ENCODE results near the gene HYKK. TPM values are rescaled to one million over a fixed set of nuclear protein-coding genes. Genes with fewer than 3 reads are reported as not detected.

HYKK gene
- total RNA-seq, 1 experiment from 2014 or later, result 3.1 TPM

DNA sequence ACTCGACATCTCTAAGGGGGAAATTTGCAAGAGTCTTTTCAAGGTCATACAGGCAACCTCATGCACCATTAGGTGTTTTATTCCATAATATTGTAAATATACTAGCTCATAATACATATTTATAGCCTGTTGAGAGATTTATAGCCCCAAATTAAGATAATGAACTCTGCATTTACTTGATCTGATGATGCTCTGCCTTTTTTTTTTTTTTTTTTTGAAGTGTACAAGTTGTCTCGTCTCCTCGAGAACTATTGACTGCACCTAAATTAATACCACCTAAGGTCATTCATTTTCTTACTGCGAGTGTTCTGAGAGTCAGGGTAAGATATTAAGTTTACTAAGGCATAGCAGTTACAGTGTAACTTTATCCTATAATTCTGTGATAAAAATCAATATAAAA is 64.0 kb downstream of the HYKK start:
- no peak overlapping the region for H2AFZ ChIP-seq (ENCODE audit: low read length)
- Mint-ChIP-seq H3K27me3 (ENCODE audit: low read depth) (no peaks in the 10 kb centered on the region), H3K36me3 (ENCODE audit: insufficient read depth in 1 of 3, low read depth in 3 of 3) (peaks cover 0 to 3% (median 1%) of the 10 kb centered on the region in 3 experiments; a peak in 3 of 7 replicates), H3K9me3 (no peaks in the 10 kb centered on the region), H3K4me1 (peaks cover 10 to 16% of the 10 kb centered on the region in 2 experiments), H3K27ac (no peak overlapping the region), H3K4me3 (no peak overlapping the region)
- no peak overlapping the region for H2BK20ac ChIP-seq (ENCODE audit: low read depth, low read length, poor library complexity, severe bottlenecking)
- TF ChIP-seq, protein P1, sequence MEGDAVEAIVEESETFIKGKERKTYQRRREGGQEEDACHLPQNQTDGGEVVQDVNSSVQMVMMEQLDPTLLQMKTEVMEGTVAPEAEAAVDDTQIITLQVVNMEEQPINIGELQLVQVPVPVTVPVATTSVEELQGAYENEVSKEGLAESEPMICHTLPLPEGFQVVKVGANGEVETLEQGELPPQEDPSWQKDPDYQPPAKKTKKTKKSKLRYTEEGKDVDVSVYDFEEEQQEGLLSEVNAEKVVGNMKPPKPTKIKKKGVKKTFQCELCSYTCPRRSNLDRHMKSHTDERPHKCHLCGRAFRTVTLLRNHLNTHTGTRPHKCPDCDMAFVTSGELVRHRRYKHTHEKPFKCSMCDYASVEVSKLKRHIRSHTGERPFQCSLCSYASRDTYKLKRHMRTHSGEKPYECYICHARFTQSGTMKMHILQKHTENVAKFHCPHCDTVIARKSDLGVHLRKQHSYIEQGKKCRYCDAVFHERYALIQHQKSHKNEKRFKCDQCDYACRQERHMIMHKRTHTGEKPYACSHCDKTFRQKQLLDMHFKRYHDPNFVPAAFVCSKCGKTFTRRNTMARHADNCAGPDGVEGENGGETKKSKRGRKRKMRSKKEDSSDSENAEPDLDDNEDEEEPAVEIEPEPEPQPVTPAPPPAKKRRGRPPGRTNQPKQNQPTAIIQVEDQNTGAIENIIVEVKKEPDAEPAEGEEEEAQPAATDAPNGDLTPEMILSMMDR (conservative IDR thresholded peaks at IDR 0.05), result no peak
- H4K5ac ChIP-seq (ENCODE audit: insufficient read length, low read depth, low read length), result no peak overlapping the region
- H3K23me2 ChIP-seq (ENCODE audit: insufficient read length, low read depth, low read length, poor library complexity, severe bottlenecking), result peaks cover under 1% of the 10 kb centered on the region
- no peak overlapping the region for H3K56ac ChIP-seq (ENCODE audit: insufficient read length, low read depth, low read length)
- no peaks in the 10 kb centered on the region for H3K9me3 ChIP-seq (ENCODE audit: control insufficient read depth, low read depth, low read length)
- no peak overlapping the region for H3T11ph ChIP-seq (ENCODE audit: low read length)
- H3K79me1 ChIP-seq (ENCODE audit: insufficient read depth, low read depth, low read length, poor library complexity, severe bottlenecking), result peaks cover 3% of the 10 kb centered on the region
- H3K27me3 ChIP-seq (ENCODE audit: insufficient read depth, low read length), result no peaks in the 10 kb centered on the region
- H3K4ac ChIP-seq (ENCODE audit: low read depth, low read length), result no peak overlapping the region
- no peak overlapping the region for H3K14ac ChIP-seq (ENCODE audit: insufficient read depth, low read length)
- no peak overlapping the region for H3K23ac ChIP-seq (ENCODE audit: insufficient read length, low read depth, low read length)
- H4K91ac ChIP-seq (ENCODE audit: insufficient read length, low read depth, low read length), result no peak overlapping the region
- no peak overlapping the region for H2AK5ac ChIP-seq (ENCODE audit: insufficient read length, low read length)
- no peaks in the 10 kb centered on the region for H3K4me1 ChIP-seq (ENCODE audit: insufficient read depth, low read length)
- no CpG with 5 or more reads among the region's 4 CpGs for whole genome bisulfite sequencing (ENCODE audit: extremely low coverage, insufficient read length, low lambda C conversion rate)
- no peak overlapping the region for H4K8ac ChIP-seq (replicated peaks; ENCODE audit: insufficient read length, low read depth, low read length)
- no peak overlapping the region for H2BK15ac ChIP-seq (ENCODE audit: low read depth, low read length)
- no peaks in the 10 kb centered on the region for H4K20me1 ChIP-seq (ENCODE audit: control insufficient read depth, insufficient read depth, insufficient read length)
- DNase-seq, result no peak
- peaks cover 3% of the 10 kb centered on the region; the same call in 1 of the 2 replicates for H3K79me2 ChIP-seq (ENCODE audit: insufficient read depth, low read length)
- H3K9ac ChIP-seq (ENCODE audit: extremely low read depth, insufficient read length, low read length), result no peak overlapping the region
- no peak overlapping the region for H3K18ac ChIP-seq (ENCODE audit: insufficient read length, low read depth, low read length)
- H2BK120ac ChIP-seq (ENCODE audit: low read depth, low read length, poor library complexity, severe bottlenecking), result no peak overlapping the region
- H2BK12ac ChIP-seq (ENCODE audit: insufficient read length, low read depth, low read length), result no peak overlapping the region
- H3K27ac ChIP-seq (ENCODE audit: insufficient read length, low read depth, low read length), result no peak overlapping the region
- H3K4me2 ChIP-seq (ENCODE audit: insufficient read depth, insufficient read length, low read length), result no peak overlapping the region
- no peak overlapping the region for H2BK5ac ChIP-seq (ENCODE audit: insufficient read length, low read length)
